NB4 (cell line): ENCODE results near the gene MOCS2.

Experiments used
- POLR2A ChIP-seq: IDR thresholded peaks from 2 replicates; pipeline ENCODE4 v1.6.1; 2011; ENCODE audit warnings: mild to moderate bottlenecking; ENCODE audit not compliant: insufficient read length; ENCODE audit errors: extremely low read depth
- TF ChIP-seq, protein P1 (sequence below): IDR thresholded peaks from one replicate; pipeline ENCODE4 v1.5.1; 2012; ENCODE audit warnings: low read depth, low read length

GRCh38 chr5:53128481-53128880 lies 18.9 kb upstream of the MOCS2 start:
- TF ChIP-seq, protein P1, sequence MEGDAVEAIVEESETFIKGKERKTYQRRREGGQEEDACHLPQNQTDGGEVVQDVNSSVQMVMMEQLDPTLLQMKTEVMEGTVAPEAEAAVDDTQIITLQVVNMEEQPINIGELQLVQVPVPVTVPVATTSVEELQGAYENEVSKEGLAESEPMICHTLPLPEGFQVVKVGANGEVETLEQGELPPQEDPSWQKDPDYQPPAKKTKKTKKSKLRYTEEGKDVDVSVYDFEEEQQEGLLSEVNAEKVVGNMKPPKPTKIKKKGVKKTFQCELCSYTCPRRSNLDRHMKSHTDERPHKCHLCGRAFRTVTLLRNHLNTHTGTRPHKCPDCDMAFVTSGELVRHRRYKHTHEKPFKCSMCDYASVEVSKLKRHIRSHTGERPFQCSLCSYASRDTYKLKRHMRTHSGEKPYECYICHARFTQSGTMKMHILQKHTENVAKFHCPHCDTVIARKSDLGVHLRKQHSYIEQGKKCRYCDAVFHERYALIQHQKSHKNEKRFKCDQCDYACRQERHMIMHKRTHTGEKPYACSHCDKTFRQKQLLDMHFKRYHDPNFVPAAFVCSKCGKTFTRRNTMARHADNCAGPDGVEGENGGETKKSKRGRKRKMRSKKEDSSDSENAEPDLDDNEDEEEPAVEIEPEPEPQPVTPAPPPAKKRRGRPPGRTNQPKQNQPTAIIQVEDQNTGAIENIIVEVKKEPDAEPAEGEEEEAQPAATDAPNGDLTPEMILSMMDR, result no peak
- TF ChIP-seq POLR2A, result no peak
